ENCODE results near the gene TTYH1.

DNA sequence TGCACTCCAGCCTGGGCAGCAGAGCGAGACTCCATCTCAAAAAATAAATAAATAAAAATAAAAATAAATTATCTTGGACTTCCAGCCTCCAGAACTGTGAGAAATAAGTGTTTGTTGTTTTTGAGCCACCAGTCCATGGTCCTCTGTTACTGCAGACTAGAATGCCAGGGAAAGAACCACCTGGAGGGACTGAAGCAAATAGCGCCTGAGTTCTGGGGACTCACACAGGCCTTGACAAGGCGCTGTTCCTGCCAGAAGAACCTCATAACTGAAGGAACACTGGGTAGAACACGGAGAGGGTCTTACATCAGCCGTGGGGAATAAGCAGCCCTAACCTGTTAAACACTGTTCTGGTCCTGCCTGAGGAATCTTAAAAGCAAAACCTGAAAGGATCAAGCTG is 25.4 kb downstream of the TTYH1 start:
- TF ChIP-seq RAD21 (IDR thresholded peaks at IDR 0.05; ENCODE audit: low read length) (no peak), MAFK (IDR thresholded peaks at IDR 0.05; ENCODE audit: low read depth, low read length) (no peak), SMC3 (IDR thresholded peaks at IDR 0.05; ENCODE audit: low read depth, low read length) (no peak), RFX5 (IDR thresholded peaks at IDR 0.05; ENCODE audit: low read depth, low read length) (no peak)
- TF ChIP-seq, protein P1, sequence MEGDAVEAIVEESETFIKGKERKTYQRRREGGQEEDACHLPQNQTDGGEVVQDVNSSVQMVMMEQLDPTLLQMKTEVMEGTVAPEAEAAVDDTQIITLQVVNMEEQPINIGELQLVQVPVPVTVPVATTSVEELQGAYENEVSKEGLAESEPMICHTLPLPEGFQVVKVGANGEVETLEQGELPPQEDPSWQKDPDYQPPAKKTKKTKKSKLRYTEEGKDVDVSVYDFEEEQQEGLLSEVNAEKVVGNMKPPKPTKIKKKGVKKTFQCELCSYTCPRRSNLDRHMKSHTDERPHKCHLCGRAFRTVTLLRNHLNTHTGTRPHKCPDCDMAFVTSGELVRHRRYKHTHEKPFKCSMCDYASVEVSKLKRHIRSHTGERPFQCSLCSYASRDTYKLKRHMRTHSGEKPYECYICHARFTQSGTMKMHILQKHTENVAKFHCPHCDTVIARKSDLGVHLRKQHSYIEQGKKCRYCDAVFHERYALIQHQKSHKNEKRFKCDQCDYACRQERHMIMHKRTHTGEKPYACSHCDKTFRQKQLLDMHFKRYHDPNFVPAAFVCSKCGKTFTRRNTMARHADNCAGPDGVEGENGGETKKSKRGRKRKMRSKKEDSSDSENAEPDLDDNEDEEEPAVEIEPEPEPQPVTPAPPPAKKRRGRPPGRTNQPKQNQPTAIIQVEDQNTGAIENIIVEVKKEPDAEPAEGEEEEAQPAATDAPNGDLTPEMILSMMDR (conservative IDR thresholded peaks at IDR 0.05; ENCODE audit: low read depth, low read length) = no peak

Data from IMR-90 (cell line).